Activated CD8-positive, alpha-beta memory T cell treated with anti-CD3 and anti-CD28 coated beads for 1 hour (primary cell): Measurements from ENCODE around the gene POLN.

Experiments
- DNase-seq, 2 donors: peaks; one replicate each; pipeline ENCODE4 v3.0.0-alpha.2; 2020; ENCODE audit warnings: low read depth in 1 of 2; ENCODE audit errors: extremely low read depth in 1 of 2

The POLN gene

DNA sequence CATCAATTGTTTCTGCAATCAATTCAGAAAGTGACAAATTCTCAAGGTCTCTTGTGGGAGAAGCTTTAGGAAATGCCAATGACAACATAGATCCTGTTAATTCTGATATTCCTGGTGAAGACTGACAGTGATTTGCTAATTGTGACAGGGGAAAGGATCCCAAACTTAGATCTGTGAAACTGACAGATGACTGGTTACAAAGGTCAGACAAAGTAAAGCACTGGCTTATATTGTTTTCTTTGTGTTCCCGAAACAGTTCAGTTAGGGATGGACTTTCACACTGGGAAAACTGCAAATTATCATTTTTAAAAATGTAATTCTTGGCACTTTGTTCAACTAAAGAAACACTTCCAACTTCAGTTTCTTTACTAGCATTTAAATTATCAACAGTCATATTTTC lies 152.7 kb downstream of the POLN start:
- no peak for DNase-seq

DNA sequence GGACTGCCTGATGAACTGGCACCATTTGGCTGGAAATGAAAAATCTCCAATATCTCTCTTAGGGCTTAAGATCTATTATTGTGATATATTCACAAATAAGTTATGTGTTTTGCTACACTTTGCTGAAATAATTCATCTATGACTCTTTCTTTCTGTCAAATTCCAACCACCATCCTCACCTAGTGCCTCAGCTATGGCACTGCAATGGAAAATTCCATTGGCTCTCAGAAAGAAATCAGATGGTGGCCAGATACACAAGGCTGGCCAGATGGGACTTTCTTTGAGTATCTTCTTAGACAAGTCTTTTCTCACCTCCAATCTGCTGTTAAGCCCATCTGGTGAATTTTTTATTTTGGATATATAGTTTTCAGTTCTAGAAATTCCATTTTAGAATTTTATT lies 154.8 kb downstream of the POLN start:
- no peak for DNase-seq

DNA sequence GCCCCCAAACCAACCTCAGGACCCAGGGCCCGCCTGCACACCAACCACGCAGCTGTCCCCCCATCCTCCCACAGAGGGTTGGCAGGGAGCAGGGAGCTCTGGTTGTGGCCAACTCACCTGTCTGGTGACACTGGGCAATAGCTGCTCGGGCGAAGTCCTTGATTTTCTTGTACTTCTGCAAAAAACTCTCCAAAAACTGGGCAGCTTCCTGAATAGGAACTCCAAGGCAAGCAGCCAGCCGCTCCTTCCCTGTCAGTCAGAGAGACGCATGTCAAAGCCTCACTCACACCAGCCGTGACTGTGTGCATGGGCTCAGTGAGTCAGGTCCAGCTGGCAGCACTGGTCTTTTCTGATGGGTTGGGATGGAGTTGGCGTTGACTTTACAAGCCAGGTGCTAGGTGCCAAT lies 156.4 kb downstream of the POLN start:
- DNase-seq: no peak

DNA sequence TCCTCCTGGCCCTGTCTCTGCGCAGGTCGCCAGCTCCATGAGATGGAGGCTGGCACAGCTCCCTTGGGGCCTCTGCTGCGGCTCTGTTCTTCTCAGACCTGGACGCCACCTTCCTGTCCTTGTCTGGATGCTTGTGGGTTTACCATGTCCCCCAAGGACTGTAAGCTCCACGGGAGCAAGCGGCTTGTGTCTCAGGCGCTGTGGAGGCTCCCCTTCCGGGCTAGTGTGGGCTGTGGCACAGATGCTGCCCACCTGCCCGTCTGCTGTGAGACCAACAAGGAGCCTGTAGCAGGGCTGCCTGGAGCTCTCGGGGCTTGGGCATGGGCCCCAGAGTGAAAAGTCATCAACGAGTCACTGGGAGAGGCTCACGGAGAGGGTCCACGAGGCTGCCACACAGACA lies 157.6 kb downstream of the POLN start:
- no peak for DNase-seq

DNA sequence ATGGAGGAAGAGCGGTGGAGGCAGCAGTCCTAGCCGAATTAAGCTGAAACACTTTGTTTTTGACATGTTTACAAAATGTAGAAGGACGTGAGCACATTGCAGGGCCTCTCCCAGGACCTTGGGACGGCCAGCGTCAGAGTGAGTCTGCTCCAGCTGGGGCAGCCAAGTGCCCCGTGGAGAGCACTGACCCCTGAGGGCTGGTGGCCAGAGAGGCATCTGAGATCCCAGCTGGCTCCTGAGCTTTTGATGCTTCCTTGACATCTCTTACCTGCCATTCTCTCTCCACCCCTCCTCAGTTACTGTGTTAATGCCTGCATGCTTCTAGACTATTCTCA lies 158.1 kb downstream of the POLN start:
- DNase-seq: no peak

DNA sequence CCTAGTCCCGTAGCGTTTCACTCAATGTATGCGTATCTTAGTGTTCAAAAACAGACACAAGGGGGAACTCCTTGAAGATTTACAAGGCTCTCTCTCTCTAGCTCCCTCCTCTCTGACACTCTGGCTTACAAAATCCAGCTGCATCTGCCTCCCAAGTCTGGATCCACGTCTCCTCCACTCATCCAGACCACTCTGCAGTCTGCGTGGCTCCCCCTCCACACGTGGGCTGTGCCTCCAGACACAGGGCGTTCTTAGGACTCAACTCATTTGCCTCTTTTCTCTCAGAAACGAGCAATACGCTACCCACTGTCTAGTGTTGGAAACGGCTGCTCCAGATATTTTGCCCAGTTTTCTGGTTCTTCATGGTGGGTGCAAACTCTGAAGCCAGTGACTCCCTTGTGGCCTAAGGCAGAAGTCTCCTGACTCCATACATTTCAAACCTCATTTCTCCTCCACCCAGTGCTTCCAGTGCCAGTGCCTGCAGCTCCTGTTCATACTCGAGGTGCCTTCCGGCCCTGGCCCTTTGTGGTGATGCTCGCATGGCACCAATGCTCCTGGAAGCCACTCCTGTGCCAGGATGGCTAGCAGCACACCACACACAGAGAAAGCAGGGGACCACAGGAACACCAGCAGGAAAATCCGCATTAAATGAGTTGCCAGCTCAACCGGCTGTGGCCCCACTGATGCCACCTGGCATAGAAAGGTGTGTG lies 158.7 kb downstream of the POLN start:
- DNase-seq: no peak

DNA sequence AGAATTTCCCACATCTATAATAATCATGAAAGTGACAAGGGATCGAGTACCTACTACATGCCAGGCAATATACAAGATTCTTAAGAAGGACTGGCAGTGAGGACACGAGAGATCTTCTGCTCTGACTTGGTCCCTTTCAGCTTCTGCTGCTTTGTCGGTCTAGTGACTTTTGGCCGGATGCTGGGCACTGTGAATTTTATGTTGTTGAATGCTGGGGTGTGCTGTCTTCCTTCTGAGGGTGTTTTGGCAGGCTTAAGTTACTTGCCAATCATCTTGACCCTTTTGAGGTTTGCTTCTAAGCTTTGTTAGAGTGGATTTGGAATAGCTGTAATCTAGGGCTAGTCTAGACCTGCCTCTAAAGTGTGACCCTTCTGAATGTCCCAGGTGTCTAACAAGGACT lies 159.3 kb downstream of the POLN start:
- DNase-seq: no peak

DNA sequence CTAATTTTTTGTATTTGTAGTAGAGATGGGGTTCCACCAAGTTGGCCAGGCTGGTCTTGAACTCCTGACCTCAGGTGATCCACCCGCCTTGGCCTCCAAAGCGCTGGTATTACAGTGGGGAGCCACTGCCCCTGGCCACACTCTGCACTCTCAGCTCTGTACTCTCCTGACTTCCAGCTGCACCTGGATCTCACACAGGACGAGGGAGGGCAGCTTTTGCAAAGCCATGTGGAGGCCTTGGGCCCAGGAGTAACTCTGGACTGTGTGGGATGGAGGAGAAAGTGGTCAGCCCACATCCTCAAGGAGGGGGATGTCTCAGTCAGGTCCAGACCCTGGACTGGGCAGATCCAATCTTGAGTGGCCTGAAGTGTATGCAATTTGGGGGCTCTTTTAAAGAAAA lies 159.8 kb downstream of the POLN start:
- DNase-seq: no peak

DNA sequence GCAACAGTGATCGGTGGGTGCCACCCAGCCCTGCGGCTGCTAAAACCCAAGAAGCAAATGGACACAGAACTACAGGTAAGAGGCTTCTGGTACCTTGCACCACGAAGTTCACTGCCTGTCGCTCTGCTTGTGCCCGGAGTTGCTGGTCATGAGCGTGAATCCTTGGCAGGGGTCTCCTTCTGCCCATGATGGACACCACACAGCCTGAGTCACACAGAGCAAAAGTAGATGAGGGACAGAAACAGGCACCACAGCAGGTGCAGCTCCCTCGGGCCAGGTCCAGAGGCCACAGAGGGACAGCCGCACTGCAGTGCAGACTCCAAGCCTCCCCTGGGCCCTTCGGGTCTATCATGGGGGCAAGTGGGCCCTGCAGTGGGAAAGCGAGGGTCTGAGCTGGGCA lies 160.4 kb downstream of the POLN start:
- DNase-seq: no peak

DNA sequence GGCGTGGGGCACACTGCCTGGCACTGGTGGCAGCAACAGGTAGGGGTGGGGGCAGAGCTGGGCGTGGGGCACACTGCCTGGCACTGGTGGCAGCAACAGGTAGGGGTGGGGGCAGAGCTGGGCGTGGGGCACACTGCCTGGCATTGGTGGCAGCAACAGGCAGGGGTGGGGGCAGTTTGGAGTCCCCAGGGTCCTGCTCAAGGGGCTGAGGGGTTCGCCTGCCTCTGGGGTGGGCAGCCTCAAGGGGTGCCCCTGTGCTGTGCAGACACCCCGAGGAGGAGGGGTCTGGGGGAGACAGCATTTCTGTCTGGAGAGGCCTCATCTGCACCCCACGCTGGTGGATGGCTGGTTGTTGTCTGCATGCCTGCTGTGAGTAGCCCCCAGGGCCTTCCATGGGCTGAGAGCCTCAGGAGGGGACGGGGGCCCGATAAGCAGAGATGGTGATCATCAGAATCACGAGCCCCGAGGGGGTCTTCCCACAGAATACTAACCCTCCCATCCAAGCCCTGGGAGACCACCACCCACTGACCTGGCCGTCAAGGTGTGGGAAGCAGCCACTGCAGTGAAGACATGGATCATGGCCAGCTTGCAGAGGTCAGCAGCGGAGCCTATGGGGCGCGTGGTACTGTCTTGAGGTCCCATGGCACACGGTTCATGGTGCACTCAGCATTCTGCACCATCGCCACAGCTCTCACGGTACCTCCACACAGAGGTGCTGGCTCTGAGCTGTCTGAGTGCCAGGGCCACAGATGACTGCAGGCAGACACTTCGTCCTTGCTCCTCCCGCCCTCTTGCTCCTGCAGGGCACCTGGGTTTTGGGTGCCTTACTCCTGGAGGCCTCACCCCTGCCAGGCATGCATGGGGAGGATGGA lies 161.3 kb downstream of the POLN start:
- DNase-seq: no peak

DNA sequence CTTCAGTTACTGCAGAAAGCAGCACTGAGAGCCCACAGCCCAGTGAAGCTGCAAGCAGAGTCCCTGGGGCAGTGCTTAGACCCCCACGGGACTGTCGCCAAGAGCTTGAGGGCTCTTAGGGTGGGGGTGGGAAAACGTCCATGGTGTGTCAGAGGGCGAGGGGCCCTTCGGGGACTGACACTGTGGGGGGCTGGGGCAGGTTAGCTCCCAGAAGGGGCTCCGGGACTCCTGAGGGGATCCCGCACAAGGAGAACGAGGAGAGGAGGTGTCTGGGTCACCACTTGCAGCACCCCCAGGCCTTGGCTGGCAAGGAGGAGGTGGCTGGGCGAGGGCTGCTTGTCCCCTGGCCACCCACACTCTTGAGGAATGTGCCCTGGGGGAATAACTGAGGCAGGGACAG lies 162.0 kb downstream of the POLN start:
- no peak for DNase-seq

DNA sequence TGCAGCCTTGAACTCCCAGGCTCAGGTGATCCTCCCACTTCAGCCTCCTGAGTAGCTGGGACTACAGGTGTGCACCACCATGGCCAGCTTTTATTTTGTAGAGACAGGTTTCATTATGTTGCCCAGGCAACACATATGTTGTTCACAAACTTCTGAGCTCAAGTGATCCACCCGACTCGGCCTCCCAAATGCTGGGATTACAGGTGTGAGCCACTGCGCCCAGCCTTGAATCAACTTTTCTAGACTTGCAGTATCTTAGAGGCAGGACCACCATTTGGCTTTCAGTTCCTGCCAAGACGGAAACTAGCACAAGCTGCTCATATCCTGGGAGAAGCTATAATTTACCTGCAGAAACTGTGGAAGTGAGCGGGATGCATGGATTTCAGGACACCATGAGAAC lies 162.9 kb downstream of the POLN start:
- no peak for DNase-seq

DNA sequence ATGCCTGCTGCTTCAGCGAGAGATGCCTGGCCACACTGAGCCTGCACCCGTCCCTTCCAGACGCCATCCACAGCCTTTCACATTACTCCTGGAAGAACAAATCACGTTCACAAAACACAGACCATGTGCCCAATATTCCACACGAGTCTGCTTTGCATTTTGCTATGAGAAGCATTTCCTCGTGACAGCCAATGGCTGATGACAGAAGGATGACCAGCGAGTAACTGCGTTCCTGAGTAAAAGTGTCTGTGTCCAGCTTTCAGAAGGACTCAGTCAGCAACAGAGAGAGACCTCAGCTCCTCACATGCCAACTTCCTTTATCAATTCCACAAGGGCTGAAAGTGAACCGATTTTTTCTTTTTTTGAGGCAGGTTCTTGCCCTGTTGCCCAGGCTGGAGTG lies 163.3 kb downstream of the POLN start:
- DNase-seq: no peak

DNA sequence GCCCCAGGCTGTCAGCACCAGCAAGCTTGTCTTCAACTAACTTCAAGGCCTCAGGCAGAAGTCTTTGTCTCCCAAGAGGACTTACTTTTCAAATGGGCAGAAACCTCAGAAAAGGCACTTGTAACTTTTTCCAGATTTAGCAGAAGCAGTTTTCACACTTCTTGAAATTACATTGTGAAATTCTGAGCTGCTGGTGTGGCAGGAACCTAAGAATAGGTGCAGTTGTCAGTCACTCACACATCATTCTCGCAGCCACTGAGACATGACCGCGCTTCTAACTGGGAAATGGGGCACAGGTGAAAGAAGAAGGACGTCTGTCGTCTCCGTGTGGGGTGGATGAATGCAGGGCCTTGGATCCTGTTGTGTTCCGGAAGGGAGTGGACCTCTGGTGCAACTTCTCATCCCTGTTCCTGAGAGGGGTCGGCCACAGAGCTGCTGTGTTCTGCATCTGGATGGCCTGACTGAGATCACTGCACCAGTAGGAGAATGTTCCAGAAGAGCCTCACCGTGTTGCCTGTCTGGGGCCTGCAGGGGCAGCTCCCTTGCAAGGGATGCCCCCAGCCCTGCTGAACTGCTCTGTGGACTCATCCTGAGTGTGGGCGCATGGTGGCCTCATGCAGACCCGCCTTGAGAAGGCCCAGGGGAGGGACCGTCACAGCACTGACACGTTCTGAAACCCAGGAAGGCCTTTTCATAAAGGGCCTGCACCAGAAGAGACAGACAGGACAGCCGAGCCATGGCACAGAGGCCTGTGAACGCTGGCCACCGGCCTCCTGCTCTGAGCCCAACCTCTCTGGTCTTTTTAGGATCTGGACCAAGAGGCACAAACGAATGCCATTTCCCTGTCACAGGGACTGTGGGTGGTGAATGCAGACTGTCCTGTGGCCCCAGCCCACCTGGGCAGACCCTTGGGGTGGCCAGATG lies 164.1 kb downstream of the POLN start:
- no peak for DNase-seq

DNA sequence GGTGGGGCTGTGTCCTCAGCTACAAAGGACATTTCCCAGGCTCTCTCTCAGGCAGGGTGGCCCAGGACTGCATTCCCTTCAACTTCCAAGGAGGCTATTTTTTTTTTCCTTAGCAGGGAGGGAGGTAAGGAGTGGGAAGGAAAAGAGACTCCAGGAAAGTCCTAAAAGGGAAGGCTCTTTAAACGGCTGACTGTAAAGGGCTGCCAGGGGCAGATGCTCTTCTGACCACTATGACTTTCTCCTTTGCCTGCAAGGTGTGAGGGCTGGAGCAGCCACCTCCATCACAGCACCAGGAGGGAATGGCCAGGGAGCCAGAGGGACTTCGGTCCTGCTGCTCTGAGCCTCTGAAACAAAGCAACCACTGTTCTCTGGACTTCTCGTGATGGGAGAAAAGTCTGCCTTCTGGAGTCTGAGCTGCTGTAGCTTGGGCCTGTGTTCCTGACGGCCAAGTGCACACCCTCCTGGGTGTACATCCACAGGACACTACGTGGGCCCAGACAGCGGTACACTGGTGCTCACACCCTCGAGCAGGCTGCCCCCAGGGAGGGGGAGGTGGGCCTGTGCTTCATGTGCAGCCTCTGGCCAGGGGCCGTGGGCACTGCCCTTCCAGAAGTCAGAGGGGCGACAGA lies 164.9 kb downstream of the POLN start:
- no peak for DNase-seq

DNA sequence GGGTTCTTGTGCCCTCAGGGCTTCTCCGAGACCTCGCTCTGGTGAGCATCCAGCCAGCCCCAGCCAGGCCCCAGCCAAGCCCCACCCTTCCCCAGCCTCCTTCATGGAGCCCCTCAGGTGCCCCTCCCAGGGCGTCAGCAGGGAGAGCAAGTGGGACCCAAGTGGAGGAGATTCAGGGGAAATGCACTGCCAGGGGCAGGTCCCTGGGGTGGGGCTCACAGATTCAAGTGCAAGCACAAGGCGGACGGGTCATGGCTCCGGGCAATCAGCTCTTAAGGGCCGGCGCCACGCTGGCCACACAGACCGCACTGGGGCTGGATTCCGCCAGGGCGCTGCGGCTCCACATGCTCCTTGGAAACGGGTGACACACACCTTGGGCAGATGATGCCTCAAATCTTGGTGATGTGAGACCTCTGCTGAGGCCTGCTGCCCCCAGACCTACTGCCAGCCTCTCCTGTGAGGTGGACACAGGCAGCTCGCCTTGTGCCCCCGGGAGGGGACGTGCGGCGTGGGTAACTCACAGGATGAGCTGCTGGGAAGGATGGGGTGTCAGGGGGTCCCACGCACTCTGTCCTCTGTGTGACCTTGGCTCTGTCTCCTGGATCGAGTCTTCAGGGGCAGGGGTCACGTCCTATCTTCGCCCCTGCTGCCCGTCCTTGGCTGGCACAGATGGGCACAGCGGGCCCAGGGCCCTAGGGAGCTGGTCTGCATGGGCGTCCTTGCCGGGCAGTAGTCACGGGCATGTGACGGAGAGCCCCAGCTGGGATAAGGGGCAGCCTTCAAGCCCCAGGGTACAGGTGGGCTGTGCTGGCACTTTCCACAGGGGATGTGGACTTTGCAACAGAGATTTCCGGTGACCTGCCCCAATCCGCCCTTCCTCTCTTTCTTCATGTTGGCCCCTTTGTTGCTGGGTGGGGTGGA lies 165.7 kb downstream of the POLN start:
- no peak for DNase-seq

DNA sequence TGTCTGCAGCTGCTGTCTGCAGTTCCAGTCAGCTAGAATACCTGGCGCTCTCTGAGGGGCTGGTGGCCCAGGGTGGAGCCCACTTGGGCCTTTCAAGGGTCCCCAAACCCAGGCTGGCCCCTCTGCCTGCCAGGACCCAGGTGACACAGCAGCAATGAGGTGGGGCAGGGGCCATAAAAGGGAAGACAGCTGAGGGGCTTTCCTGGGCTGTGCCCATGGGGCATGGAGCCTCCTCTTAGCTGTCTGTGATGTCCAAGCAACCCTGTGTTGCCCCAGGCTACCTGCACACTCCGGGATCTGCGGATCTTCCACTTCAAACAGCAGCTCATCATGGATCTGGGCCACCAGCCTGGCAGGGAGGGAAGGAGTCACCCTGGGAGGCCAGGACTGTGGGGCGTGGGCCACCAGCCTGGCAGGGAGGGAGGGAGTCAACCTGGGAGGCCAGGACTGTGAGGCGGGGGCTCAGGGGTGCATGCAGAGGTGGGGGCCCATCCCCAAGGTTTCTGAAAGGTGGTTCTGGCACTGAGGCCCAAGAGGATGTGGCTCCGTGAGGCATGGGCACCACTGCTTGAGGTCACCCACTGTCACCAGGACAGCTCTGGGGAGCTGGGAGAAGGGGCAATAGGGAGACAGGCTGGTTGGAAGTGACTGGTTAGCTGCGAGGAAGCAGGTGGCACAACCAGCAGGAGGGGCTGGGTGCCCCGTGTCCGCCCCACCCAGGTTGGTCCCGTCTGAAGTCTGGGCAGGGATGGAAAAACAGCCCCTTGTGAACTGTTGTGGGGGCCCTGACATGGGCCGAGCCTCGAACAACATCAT lies 166.5 kb downstream of the POLN start:
- no peak for DNase-seq

DNA sequence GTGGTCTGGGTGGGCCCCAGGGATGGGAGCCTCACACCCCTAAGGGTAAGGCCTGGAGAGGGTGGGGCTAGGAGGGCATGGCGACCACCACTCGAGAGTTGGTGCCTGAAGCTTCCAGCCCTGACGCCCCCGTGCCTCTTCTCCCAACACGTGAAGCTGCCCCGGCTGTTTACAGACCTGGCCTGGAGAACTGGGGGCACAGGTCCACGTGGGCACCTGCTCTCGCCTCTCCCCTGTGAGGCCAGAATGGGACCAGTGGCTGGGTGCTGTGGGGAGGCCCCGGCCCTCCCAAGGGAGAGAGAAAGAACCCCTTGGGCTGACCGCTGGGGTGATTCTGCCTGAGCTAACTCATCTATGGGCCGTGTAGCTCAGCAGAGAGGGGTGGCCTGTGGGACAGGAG lies 167.3 kb downstream of the POLN start:
- DNase-seq: no peak

DNA sequence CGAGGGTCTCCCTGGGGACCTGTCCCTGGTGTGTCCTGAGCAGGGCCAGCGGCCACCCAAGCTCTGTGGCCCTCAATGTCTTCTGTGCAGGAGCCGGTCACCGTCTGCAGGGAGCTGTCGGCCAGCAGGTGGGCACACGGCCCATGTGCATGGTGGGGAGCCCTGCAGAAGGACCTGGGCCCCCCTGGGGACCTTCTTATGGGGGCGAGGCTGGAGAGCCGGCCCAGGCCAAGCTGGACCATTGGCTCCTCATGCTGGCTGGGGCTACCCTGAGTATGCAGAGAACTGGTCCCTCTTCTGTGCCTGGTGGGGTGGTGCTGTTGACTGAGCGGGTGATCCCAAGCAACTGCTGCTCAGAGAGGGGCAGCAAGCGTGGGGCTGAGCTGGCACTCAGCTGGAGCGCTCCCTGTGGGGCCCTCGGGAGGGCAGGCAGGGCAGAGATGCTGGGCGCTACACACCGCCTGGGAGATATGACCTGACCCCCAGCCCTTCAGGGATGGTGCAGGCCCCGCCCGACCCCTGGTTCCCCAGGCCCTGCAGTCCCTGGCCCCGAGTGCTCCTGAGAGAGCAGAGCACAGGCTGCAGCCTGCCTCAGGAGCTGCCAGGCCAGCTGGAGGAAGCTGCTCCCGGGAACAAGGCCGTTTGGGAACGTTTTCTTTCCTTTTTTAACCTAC lies 168.0 kb downstream of the POLN start:
- no peak for DNase-seq
